GM13977 (cell line): ENCODE measurements around the gene CACNG4.

Experiments used
- DNase-seq: peaks from one replicate; pipeline ENCODE4 v3.0.0; 2012; ENCODE audit warnings: low spot score
- CTCF ChIP-seq: IDR thresholded peaks from 2 replicates; pipeline ENCODE4 v1.5.1; 2012; ENCODE audit warnings: mild to moderate bottlenecking, control low read depth; ENCODE audit not compliant: insufficient read depth; ENCODE audit errors: extremely low read depth, missing control alignments
- in situ Hi-C: fragments of 300-500 bp; cut with MboI; formaldehyde crosslinking; loops from one replicate; pipeline ENCODE4 v1.12.0; 2022; ENCODE audit warnings: low sequenced_read_pairs, low pct_unique_long_range_greater_than_20kb, mixed read lengths, inconsistent platforms; ENCODE audit not compliant: unreplicated experiment

The CACNG4 gene

GRCh38 chr17:66942451-66943264 is 21.8 kb upstream of the CACNG4 start:
- DNase-seq: no peak
- TF ChIP-seq CTCF: no peak
- in situ Hi-C loops: no loop called here

GRCh38 chr17:66943484-66943883 is 21.0 kb upstream of the CACNG4 start:
- in situ Hi-C loops: no loop called here
- TF ChIP-seq CTCF: no peak
- DNase-seq: no peak

GRCh38 chr17:66944351-66945146 is 20.0 kb upstream of the CACNG4 start:
- in situ Hi-C loops: no loop called here
- DNase-seq: no peak
- no peak for TF ChIP-seq CTCF

- in situ Hi-C loops: no loop called here
- DNase-seq: no peak
- no peak for TF ChIP-seq CTCF
These were observed 19.2 kb upstream of the CACNG4 start for GRCh38 chr17:66945147-66945835.

GRCh38 chr17:66946251-66946650 is 18.3 kb upstream of the CACNG4 start:
- in situ Hi-C loops: no loop called here
- DNase-seq: no peak
- TF ChIP-seq CTCF: no peak

GRCh38 chr17:66947311-66947710 is 17.2 kb upstream of the CACNG4 start:
- no peak for DNase-seq
- in situ Hi-C loops: no loop called here
- TF ChIP-seq CTCF: no peak
